Ascending aorta (tissue), 2 donors: ENCODE measurements around the gene NAV2. TPM values are rescaled to one million over a fixed set of nuclear protein-coding genes. Genes with fewer than 3 reads are reported as not detected.

Source experiments
- DNase-seq, 2 donors: peaks; one replicate each; pipeline ENCODE4 v3.0.0-alpha.2; 2019; ENCODE audit warnings: low spot score in 2 of 2
- H3K27ac ChIP-seq, 2 donors: fragments of 200-600 bp; sonication (generic); one replicate each; pipeline ENCODE4 v1.5.1; 2016 to 2017; ENCODE audit warnings: mild to moderate bottlenecking in 1 of 2
- H3K27me3 ChIP-seq: fragments of 200-600 bp; sonication (generic); one replicate; pipeline ENCODE4 v1.5.1; 2017
- H3K36me3 ChIP-seq, 2 donors: fragments of 200-600 bp; sonication (generic); one replicate each; pipeline ENCODE4 v1.5.1; 2016
- H3K4me1 ChIP-seq, 2 donors: fragments of 200-600 bp; sonication (generic); one replicate each; pipeline ENCODE4 v1.5.1; 2016 to 2017; ENCODE audit warnings: mild to moderate bottlenecking in 1 of 2
- H3K4me3 ChIP-seq, 2 donors: fragments of 200-600 bp; sonication (generic); one replicate each; pipeline ENCODE4 v1.5.1; 2016 to 2017; ENCODE audit warnings: mild to moderate bottlenecking in 1 of 2
- H3K9me3 ChIP-seq, 2 donors: fragments of 200-600 bp; sonication (generic); one replicate each; pipeline ENCODE4 v1.5.1; 2016
- intact Hi-C: fragments of 100-400 bp; cut with DNase I; formaldehyde crosslinking; loops from one replicate; pipeline ENCODE4 v1.15.1; 2023
- total RNA-seq: library from RNA; depleted of rRNA; stranded (reverse); fragments of >200 nt; gene quantifications from one replicate; pipeline ENCODE4 v1.1.0, GENCODE V29; 2016
- TF ChIP-seq, protein P1 (sequence below), 3 experiments: fragments of 200-600 bp in 2 of 3; fragments of 450-650 bp in 1 of 3; sonication (generic) in 2 of 3; IDR thresholded peaks; one replicate each; pipeline ENCODE4 v1.5.1; 2016 to 2019; ENCODE audit warnings: antibody characterized with exemption in 3 of 3, mild to moderate bottlenecking in 1 of 3, moderate library complexity in 1 of 3

Gene NAV2
- total RNA-seq, 1 donor from 2014 or later, result 62.6 TPM

DNA sequence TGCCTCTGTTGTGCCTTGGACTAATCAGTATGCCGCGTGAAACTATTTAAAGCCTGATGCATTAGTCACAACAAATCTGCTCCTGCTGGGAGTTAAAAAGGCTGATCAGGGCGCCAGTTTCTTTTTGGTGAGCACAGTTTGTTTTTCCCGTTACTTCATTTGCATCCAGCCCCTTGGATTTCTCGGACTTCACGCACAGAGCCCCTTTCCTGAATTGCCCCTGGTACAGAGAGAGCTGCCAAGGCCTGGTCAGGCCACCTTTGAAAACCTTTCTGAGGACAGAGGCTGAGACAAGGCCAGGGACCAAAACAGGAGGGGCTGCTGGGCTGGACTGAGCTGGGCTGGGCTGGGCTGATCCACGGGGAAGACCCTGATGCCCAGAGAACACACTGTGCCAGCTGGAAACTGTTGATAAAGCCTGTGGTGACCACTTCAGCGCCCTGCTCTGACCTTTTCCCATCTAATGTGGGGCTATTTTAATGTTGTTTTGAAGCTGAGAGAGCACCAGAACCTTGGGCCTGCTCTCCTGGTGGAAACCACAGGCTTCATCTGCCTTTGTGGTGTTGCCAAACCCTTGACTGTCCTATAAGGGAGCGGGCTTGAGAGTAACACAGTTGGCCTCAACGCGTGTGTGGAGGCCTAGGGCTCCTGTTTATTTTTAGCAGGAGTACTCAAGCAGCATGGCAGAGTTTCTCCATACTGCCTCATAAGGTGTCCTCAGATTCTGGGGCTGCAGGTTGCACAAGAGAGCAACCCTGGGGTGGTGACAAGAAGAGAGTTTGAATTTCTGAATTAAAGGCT lies 44.2 kb downstream of the NAV2 start:
- intact Hi-C loops, result loop anchor here (5.0 to 10.0 kb wide), 2 partner anchors 60 to 358 kb away; no protein-coding TSS in a partner anchor
- TF ChIP-seq, protein P1, sequence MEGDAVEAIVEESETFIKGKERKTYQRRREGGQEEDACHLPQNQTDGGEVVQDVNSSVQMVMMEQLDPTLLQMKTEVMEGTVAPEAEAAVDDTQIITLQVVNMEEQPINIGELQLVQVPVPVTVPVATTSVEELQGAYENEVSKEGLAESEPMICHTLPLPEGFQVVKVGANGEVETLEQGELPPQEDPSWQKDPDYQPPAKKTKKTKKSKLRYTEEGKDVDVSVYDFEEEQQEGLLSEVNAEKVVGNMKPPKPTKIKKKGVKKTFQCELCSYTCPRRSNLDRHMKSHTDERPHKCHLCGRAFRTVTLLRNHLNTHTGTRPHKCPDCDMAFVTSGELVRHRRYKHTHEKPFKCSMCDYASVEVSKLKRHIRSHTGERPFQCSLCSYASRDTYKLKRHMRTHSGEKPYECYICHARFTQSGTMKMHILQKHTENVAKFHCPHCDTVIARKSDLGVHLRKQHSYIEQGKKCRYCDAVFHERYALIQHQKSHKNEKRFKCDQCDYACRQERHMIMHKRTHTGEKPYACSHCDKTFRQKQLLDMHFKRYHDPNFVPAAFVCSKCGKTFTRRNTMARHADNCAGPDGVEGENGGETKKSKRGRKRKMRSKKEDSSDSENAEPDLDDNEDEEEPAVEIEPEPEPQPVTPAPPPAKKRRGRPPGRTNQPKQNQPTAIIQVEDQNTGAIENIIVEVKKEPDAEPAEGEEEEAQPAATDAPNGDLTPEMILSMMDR (IDR thresholded peaks at IDR 0.05), result no peak
- peak; percentile 30 to 73 for DNase-seq

DNA sequence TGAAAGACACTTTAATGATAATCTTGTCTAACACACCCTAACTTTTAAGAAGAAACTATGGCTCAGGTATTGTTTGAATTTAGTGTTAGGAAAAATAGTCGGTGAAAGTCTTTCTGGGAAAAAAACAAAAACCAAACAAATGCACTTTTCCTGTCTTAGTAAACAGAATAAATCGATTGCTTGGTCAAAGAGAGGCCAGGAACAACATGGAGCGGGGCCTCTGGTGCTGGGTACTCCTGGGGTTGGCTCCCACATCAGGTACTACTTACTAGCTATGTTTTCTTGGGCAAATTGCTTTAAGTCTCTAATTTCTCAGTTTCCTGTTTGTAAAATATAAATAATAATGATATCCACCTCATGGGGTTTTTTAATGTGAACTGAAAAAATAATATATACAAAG lies 46.8 kb downstream of the NAV2 start:
- Histone ChIP-seq H3K27me3 (no peaks in the 10 kb centered on the region), H3K9me3 (no peaks in the 10 kb centered on the region), H3K36me3 (peaks cover 15 to 19% of the 10 kb centered on the region in 2 donors), H3K4me1 (peaks cover 22 to 76% of the 10 kb centered on the region in 2 donors), H3K27ac (peak overlapping the region in 1 of 2 donors; percentile 81), H3K4me3 (no peak overlapping the region)
- TF ChIP-seq, protein P1 (IDR thresholded peaks at IDR 0.05), result no peak
- intact Hi-C loops, result loop anchor here (5.0 to 10.0 kb wide), 2 partner anchors 58 to 355 kb away; no protein-coding TSS in a partner anchor
- no peak for DNase-seq

More for the DNA sequence above, 44.2 kb downstream of the NAV2 start:
- Histone ChIP-seq H3K36me3 (peaks cover 15 to 20% of the 10 kb centered on the region in 2 donors), H3K4me3 (peak overlapping the region in 1 of 2 donors; percentile 0), H3K27me3 (no peaks in the 10 kb centered on the region), H3K27ac (peak overlapping the region; percentile 79 to 81), H3K9me3 (no peaks in the 10 kb centered on the region), H3K4me1 (peaks cover 13 to 62% of the 10 kb centered on the region in 2 donors)

DNA sequence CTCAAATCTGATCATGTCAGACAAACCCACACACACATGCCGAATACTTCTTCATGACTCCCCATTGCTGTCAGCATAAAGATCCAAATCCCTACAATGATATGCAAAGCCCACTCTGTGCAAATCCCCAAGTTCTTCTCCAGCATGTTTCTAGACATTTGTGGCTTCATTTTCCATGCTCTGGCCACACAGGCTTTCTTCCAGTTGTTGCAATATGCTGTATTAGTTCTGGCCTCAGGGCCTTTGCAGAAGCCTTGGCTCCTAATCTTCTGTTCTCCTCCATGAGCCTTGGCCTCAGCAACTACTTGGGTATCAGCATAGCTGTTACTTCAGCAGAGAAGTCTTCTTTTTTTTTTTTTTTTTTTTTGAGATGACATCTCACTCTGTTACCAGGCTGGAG lies 49.6 kb downstream of the NAV2 start:
- Histone ChIP-seq H3K4me3 (no peak overlapping the region), H3K27me3 (no peaks in the 10 kb centered on the region), H3K27ac (no peak overlapping the region), H3K9me3 (no peaks in the 10 kb centered on the region), H3K36me3 (peaks cover 9 to 10% of the 10 kb centered on the region in 2 donors), H3K4me1 (peaks cover 28 to 84% of the 10 kb centered on the region in 2 donors)
- no peak for DNase-seq
- TF ChIP-seq, protein P1 (IDR thresholded peaks at IDR 0.05), result no peak
- intact Hi-C loops, result no loop called here

DNA sequence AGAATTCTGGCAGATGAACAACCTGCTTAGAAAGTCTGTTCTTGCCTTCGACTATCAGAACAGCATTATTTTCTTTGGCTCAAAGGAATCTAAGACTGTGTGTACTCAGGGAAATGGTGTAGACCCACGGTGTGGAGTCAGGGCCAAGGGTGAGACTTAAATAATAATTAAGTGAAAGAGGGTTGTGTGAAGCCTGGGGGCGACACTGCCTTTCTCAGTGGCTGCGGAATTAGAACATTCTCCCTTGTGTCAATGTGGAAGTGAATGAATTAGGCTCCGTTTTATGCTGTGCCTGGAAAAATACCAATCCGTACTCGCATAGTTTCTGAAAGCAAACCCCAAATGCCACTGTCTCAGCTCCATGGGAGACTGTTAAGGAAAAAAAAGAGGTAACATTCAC lies 50.7 kb downstream of the NAV2 start:
- no peak for DNase-seq
- intact Hi-C loops, result no loop called here
- no peaks in the 10 kb centered on the region for H3K27me3 ChIP-seq
- TF ChIP-seq, protein P1 (IDR thresholded peaks at IDR 0.05), result no peak
- peak overlapping the region in 1 of 2 donors; percentile 56 for H3K27ac ChIP-seq
- no peaks in the 10 kb centered on the region for H3K9me3 ChIP-seq
- no peak overlapping the region for H3K4me3 ChIP-seq
- peaks cover 4 to 10% of the 10 kb centered on the region in 2 donors for H3K36me3 ChIP-seq
- peaks cover 24 to 84% of the 10 kb centered on the region in 2 donors for H3K4me1 ChIP-seq

DNA sequence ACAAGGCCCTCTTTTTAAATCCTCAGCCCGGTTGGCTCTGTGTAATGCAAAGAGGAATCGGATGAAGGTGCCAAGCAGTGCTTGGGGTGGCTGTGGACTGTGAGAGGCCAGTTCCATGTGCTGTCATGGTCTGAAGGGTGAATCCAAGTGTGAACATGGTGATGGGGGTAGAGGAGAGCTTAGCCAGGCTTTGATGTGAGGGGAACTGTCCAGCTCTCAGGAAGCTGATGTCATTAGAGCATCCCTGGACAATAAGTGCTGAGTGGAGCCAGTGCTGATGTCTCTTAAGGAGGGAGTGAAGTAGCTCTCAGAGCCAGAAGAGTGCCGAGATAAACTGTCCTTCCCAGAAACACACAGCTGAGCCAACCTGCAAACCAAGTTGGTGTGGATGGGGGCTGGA lies 53.6 kb downstream of the NAV2 start:
- DNase-seq, result no peak
- no peaks in the 10 kb centered on the region for H3K27me3 ChIP-seq
- TF ChIP-seq, protein P1 (IDR thresholded peaks at IDR 0.05), result no peak
- H3K27ac ChIP-seq, result no peak overlapping the region
- intact Hi-C loops, result no loop called here
- H3K9me3 ChIP-seq, result no peaks in the 10 kb centered on the region
- peaks cover 0 to 10% of the 10 kb centered on the region in 2 donors for H3K36me3 ChIP-seq
- H3K4me3 ChIP-seq, result no peak overlapping the region
- H3K4me1 ChIP-seq, result peaks cover 22 to 82% of the 10 kb centered on the region in 2 donors
